Neural crest cell (in vitro differentiated cells): Measurements from ENCODE around the gene VPS35L. TPM values are rescaled to one million over a fixed set of nuclear protein-coding genes. Genes with fewer than 3 reads are reported as not detected.

Experiments used
- DNase-seq: peaks from one replicate; pipeline ENCODE4 v3.0.0; 2021; ENCODE audit warnings: low read depth, mixed read lengths, low spot score
- H3K27ac Mint-ChIP-seq: one replicate; pipeline ENCODE4 v1.8.0; 2021; ENCODE audit warnings: mild to moderate bottlenecking, mixed read lengths; ENCODE audit not compliant: unreplicated experiment
- H3K27me3 Mint-ChIP-seq: 2 replicates; pipeline ENCODE4 v1.8.0; 2021; ENCODE audit warnings: low read depth, mild to moderate bottlenecking, mixed read lengths
- H3K36me3 Mint-ChIP-seq: 2 replicates; pipeline ENCODE4 v1.8.0; 2021; ENCODE audit warnings: low read depth, mild to moderate bottlenecking, mixed read lengths
- H3K4me1 Mint-ChIP-seq: 2 replicates; pipeline ENCODE4 v1.8.0; 2021; ENCODE audit warnings: mixed read lengths
- H3K4me3 Mint-ChIP-seq: one replicate; pipeline ENCODE4 v1.8.0; 2021; ENCODE audit warnings: mild to moderate bottlenecking, mixed read lengths
- H3K9me3 Mint-ChIP-seq: 2 replicates; pipeline ENCODE4 v1.8.0; 2021; ENCODE audit warnings: mixed read lengths
- CTCF ChIP-seq: fragments of 200-600 bp; sonication (generic); conservative IDR thresholded peaks from 2 replicates; pipeline ENCODE4 v1.5.0; 2021; ENCODE audit warnings: antibody characterized with exemption, mild to moderate bottlenecking
- total RNA-seq: library from RNA; stranded (reverse); gene quantifications from 2 replicates; pipeline ENCODE4 v1.2.1, GENCODE V29; 2021

VPS35L gene
- total RNA-seq, 1 donor from 2014 or later: 59.1 TPM

GRCh38 chr16:19707569-19708295, 152.2 kb downstream of the VPS35L start:
- Mint-ChIP-seq H3K4me3 (no peak overlapping the region), H3K36me3 (peaks cover 34% of the 10 kb centered on the region), H3K27ac (no peak overlapping the region)

GRCh38 chr16:19708296-19709205, 153.0 kb downstream of the VPS35L start:
- TF ChIP-seq CTCF: no peak
- DNase-seq: no peak
- H3K36me3 Mint-ChIP-seq: peaks cover 35% of the 10 kb centered on the region
- no peaks in the 10 kb centered on the region for H3K27me3 Mint-ChIP-seq
- H3K9me3 Mint-ChIP-seq: no peaks in the 10 kb centered on the region
- no peak overlapping the region for H3K4me3 Mint-ChIP-seq
- H3K27ac Mint-ChIP-seq: peak overlapping the region; percentile 35
- peaks cover 13% of the 10 kb centered on the region for H3K4me1 Mint-ChIP-seq

More at GRCh38 chr16:19707569-19708295, 152.2 kb downstream of the VPS35L start:
- no peak for DNase-seq
- TF ChIP-seq CTCF: no peak
- Mint-ChIP-seq H3K27me3 (no peaks in the 10 kb centered on the region), H3K4me1 (peaks cover 13% of the 10 kb centered on the region), H3K9me3 (no peaks in the 10 kb centered on the region)

GRCh38 chr16:19709381-19710136, 154.1 kb downstream of the VPS35L start:
- Mint-ChIP-seq H3K9me3 (no peaks in the 10 kb centered on the region), H3K27ac (no peak overlapping the region), H3K36me3 (peaks cover 36% of the 10 kb centered on the region), H3K27me3 (no peaks in the 10 kb centered on the region), H3K4me3 (peak overlapping the region; percentile 2), H3K4me1 (peaks cover 13% of the 10 kb centered on the region)
- DNase-seq: no peak
- no peak for TF ChIP-seq CTCF

- DNase-seq: no peak
Measured at GRCh38 chr16:19710191-19710908, 154.8 kb downstream of the VPS35L start.

More at GRCh38 chr16:19710191-19710908, 154.8 kb downstream of the VPS35L start:
- Mint-ChIP-seq H3K27ac (no peak overlapping the region), H3K36me3 (peaks cover 34% of the 10 kb centered on the region), H3K27me3 (no peaks in the 10 kb centered on the region), H3K4me3 (peak overlapping the region; percentile 34), H3K4me1 (peaks cover 13% of the 10 kb centered on the region), H3K9me3 (no peaks in the 10 kb centered on the region)
- no peak for TF ChIP-seq CTCF
